DMS114 treated with DMSO at 0.1 percent for 48 hours (cell line): ENCODE results near the gene STPG2.

ENCODE experiments used
- DNase-seq: peaks from one replicate; lab custom pipeline; 2025; ENCODE audit not compliant: unreplicated experiment; lab: John Stamatoyannopoulos, UW

Gene STPG2

DNA sequence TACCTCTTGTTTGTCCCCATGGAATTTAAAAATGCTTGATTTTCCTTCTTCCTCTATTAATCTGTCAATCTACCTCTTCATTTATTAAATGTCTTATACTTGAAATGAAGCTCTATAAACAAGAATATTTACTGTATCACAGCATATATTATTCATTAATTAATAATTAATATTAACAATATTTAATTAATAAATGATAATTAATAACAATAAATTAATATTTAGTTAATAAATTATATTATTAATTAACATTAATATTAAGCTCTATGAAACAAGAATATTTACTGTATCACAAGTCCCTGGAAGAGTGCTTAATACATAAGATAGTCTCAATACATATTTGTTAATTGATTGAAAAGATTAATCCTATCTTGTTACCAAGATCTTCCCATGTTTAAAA lies 306.6 kb downstream of the STPG2 start:
- no peak for DNase-seq

- DNase-seq = no peak
Measured at GRCh38 chr4:97828646-97829045, 314.6 kb downstream of the STPG2 start.

GRCh38 chr4:97819294-97819693 lies 324.0 kb downstream of the STPG2 start:
- no peak for DNase-seq

DNA sequence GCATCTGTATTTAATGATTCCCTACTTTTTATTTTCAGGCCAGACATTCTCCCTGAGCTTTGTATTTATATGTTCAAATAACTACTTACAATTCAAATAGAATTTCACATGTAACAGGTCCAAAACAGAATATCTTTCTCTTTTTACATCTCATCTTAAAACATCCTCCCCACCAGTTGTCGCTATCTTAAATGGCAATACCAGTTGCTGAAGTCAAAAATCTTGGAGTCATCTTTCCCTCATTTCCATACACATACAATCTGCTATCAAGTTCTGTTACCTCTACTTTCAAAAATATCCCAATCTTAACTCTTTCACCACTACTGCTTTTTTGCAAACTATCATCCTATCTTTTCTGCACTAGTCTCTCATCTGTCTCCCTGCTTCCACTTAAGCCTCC lies 330.5 kb downstream of the STPG2 start:
- no peak for DNase-seq

GRCh38 chr4:97786306-97786920 lies 356.9 kb downstream of the STPG2 start:
- no peak for DNase-seq

DNA sequence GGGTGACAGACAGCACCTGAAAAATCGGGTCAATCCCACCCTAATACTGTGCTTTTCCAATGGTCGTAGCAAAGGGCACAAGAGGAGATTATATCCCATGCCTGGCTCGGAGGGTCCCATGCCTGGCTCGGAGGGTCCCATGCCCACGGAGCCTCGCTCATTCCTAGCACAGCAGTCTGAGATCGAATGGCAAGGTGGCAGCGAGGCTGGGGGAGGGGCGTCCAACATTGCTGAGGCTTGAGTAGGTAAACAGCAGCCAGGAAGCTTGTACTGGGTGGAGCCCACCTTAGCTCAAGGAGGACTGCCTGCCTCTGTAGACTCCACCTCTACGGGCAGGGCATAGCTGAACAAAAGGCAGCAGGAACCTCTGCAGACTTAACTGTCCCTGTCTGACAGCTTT lies 365.1 kb downstream of the STPG2 start:
- DNase-seq = no peak

GRCh38 chr4:97774347-97774989 lies 368.8 kb downstream of the STPG2 start:
- DNase-seq = no peak

DNA sequence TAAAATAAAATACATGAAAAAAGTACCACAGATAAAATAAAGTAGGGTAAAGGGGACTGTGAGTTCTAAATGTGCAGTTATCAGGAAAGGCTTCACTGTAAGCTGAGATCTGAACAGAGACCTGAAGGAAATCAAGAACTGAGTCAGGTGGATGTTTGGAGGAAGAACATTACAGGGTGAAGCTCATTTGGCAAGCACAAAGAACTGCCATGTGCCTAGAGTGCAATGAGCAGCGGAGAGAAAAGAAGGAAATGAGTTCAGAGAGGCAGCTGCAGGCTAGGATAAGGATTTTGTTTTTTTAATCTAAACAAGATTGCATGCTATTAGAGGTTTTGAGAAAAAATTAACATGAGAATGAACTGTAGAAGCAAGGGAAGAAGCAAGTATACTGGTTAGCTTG lies 373.1 kb downstream of the STPG2 start:
- no peak for DNase-seq

GRCh38 chr4:97762115-97762512 lies 381.2 kb downstream of the STPG2 start:
- DNase-seq = no peak

- DNase-seq = no peak
Measured at GRCh38 chr4:97761445-97762114, 381.7 kb downstream of the STPG2 start.

DNA sequence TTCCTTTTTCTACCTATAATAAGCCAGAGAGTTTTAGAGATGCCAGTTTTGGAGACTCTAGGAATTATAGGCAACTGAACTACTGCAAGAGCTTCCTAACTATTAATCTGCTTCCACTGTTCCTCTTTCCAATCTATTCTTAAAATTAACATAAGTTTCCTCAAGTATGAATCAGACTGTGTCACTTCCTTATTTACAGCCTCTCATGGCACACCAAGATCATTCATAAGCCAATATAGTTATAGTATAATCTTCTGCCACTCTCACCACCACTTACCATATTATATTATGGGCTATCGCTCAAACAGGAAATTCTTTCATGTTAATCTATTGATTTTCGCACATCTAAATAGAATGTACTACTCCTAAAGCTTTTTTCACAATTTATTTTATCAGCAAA lies 383.5 kb downstream of the STPG2 start:
- no peak for DNase-seq

DNA sequence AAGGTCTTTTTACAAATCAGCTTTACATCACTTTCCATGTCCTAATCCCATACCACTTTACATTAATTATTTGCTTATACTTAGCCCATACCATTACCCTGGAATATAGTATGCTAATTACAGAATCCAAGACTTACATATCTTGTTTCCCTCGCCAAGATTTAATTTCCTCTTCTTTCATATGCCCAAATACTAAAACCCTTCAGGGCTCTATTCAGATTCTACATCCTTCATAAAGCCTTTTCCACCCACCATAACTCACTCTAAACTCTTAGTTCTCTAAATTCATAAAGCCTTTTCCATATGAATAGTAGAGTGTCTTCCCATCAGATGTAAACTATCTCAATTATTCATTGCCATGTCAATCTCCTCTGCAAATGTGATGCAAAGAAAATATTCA lies 390.7 kb downstream of the STPG2 start:
- no peak for DNase-seq

DNA sequence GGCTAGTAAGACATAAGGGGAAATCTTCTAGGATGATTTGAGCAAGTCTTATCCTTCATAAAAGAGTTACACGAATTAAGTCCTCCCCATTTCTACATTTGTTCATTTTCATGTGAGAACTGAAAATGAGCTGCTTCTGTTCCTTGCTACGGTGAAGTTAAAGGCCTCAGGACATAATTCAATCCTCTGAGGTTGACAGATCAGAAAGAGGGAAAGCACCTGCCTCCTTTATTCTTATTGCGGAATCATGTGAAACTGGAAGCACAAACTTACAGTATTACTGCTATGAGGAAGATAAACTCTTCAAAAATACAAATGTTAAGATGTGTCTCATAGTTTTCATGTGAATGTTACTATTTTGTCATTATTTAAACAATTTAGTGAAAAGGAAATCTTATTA lies 395.3 kb downstream of the STPG2 start:
- DNase-seq = no peak

DNA sequence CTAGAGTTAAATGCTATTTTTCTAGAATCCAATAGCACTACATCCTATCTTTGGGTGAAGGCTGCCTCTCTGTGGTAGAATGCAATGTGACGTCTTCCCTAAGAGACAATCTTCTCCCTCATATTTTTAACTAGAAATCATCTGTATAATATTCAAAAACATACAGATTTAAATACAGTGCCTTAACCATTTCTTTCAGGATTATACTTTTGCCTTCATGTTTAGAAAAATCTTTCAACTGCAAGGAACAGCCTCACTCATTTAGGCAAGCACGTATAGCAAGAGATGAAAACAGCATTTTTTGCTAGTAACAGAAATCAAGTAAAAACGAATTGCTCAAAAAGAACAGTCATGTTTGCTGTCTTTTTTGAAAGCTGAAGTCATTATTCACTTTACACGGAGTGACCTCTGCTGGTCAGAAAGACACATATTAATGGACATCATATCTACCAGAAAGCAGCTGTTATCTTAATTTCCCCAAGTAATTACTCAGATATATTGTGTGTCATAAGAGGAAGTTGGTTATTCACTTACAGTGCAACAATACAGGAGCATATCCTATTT lies 422.3 kb downstream of the STPG2 start:
- no peak for DNase-seq

DNA sequence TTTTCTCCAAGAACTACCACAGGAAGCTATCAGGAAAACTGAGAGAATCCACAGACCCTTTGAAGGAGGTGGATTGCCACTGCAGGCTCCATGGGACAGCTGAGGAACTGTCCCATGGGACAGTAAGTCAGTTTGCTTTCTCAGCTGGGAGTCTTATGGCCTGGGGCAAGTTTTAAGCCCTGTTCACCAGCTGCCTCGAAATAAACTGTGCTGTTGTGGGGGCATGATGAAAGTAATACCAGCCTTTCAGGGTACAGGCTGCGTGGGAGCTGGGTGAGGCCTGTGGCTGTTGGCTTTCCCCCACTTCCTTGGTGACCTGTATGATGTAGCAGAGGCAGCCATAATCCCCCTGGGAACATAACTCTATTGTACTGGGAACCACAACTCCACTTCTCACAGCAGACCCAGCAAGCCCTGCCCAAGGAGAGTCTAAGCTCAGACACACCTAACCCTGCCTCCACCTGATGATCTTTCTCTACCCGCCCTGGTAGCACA lies 452.1 kb downstream of the STPG2 start:
- DNase-seq = no peak

GRCh38 chr4:97670703-97671269 lies 472.5 kb downstream of the STPG2 start:
- DNase-seq = no peak

GRCh38 chr4:97665553-97665952 lies 477.7 kb downstream of the STPG2 start:
- no peak for DNase-seq

- no peak for DNase-seq
Measured at GRCh38 chr4:97664741-97665140, 478.5 kb downstream of the STPG2 start.

DNA sequence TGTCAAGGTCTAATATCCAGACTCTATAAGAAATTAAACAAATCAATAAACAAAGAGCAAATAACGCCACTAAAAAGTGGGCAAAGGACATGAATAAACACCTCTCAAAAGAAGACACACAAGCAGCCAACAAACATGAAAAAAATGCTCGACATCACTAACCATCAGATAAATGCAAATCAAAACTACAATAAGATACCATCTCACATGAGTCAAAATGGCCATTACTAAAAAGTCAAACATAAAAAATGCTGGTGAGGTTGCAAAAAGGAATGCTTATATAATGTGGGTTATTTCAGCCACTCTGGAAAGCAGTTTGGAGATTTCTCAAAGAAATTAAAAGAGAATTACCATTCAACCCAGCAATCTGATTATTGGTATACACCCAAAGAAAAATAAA lies 481.1 kb downstream of the STPG2 start:
- no peak for DNase-seq

GRCh38 chr4:97656044-97656720 lies 487.1 kb downstream of the STPG2 start:
- DNase-seq = no peak

DNA sequence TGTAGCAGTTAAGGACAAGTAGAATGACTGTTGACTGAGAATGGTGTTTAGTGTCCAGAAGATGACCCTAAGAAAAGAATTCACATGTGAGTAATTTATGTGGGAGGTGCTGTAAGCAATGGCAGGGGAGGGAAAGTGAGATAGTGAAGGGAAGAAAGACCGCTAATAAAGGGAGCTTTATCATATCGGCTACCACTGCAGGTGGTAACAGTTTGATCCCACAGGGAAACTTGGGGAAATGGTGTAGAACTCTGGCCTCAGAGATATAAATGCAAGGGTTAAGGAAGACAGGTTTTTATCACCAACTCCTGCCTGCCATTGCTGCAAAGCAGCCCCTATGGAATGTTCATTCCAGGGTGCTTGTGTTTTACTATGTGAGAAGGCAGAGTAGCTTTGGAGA lies 489.6 kb downstream of the STPG2 start:
- DNase-seq = no peak
